Lower lobe of right lung (tissue), 2 donors: ENCODE data around the gene CCDC117. TPM values are rescaled to one million over a fixed set of nuclear protein-coding genes. Genes with fewer than 3 reads are reported as not detected.
"Not testable (repeated sequence)": the region's sequence is repeated elsewhere in the genome, so short reads cannot be mapped to it uniquely, and the experiment has no call there.

Source experiments
- ATAC-seq, 2 donors: fragments of 200-7000 bp; cut with Tn5 transposase; one replicate each; pipeline ENCODE4 v1.9.1; 2020 to 2022; ENCODE audit warnings: mild to moderate bottlenecking in 2 of 2, moderate library complexity in 2 of 2
- DNase-seq: peaks from one replicate; pipeline ENCODE4 v3.0.0-alpha.2; 2020
- H3K27ac ChIP-seq: fragments of 200-600 bp; one replicate; pipeline ENCODE4 v1.8.0; 2022
- H3K27me3 ChIP-seq: fragments of 200-600 bp; one replicate; pipeline ENCODE4 v1.8.0; 2022; ENCODE audit warnings: low read depth
- H3K36me3 ChIP-seq: fragments of 200-600 bp; one replicate; pipeline ENCODE4 v1.8.0; 2022; ENCODE audit warnings: mild to moderate bottlenecking
- H3K4me1 ChIP-seq: fragments of 200-600 bp; one replicate; pipeline ENCODE4 v1.8.0; 2022
- H3K4me3 ChIP-seq: fragments of 200-600 bp; one replicate; pipeline ENCODE4 v1.8.0; 2022; ENCODE audit warnings: mild to moderate bottlenecking
- H3K9me3 ChIP-seq: fragments of 200-600 bp; one replicate; pipeline ENCODE4 v1.8.0; 2022
- CTCF ChIP-seq: fragments of 200-600 bp; IDR thresholded peaks from one replicate; pipeline ENCODE4 v1.8.0; 2022; ENCODE audit warnings: antibody characterized with exemption, mild to moderate bottlenecking
- intact Hi-C: fragments of 100-400 bp; cut with DNase I; formaldehyde crosslinking; loops from one replicate; pipeline ENCODE4 v1.11.0; 2022
- total RNA-seq: library from RNA; stranded (reverse); fragmentation: NEBNext Ultra II Directional; extraction: Animal tissue kit (Norgen Biotek cat#: 25700); gene quantifications from one replicate; pipeline ENCODE4 v1.2.1, GENCODE V29; 2021
- donor health status: DM: no; HTN: yes; CAD: no; lungs with severe emphysema.

The CCDC117 gene
- total RNA-seq, 1 donor from 2014 or later: 21.4 TPM

- H3K9me3 ChIP-seq: no peaks in the 10 kb centered on the region
- no peak for DNase-seq
- no peak overlapping the region for H3K27ac ChIP-seq
- intact Hi-C loops: no loop called here
- no peaks in the 10 kb centered on the region for H3K27me3 ChIP-seq
- no peak for ATAC-seq
- H3K36me3 ChIP-seq: peaks cover 4% of the 10 kb centered on the region
- no peak for TF ChIP-seq CTCF
- peaks cover 6% of the 10 kb centered on the region for H3K4me1 ChIP-seq
- H3K4me3 ChIP-seq: no peak overlapping the region
These were observed 36.0 kb upstream of the CCDC117 start for GRCh38 chr22:28736301-28737155.

- Histone ChIP-seq H3K4me3 (no peak overlapping the region), H3K9me3 (no peaks in the 10 kb centered on the region), H3K36me3 (no peaks in the 10 kb centered on the region), H3K27ac (no peak overlapping the region), H3K4me1 (peaks cover 7% of the 10 kb centered on the region), H3K27me3 (no peaks in the 10 kb centered on the region)
- ATAC-seq: no peak
- no peak for TF ChIP-seq CTCF
- intact Hi-C loops: no loop called here
- DNase-seq: no peak
These were observed 34.8 kb upstream of the CCDC117 start for GRCh38 chr22:28737701-28738100.

GRCh38 chr22:28738876-28739275 lies 33.6 kb upstream of the CCDC117 start:
- intact Hi-C loops, H3K27me3 ChIP-seq, H3K27ac ChIP-seq, H3K4me3 ChIP-seq, ATAC-seq, H3K9me3 ChIP-seq, H3K36me3 ChIP-seq, DNase-seq: not testable (repeated sequence)
- H3K4me1 ChIP-seq: peaks cover 17% of the 10 kb centered on the region

GRCh38 chr22:28741200-28741784 lies 31.2 kb upstream of the CCDC117 start:
- Histone ChIP-seq H3K4me3 (peak overlapping the region; percentile 86), H3K36me3 (peaks cover 32% of the 10 kb centered on the region), H3K27ac (no peak overlapping the region), H3K27me3 (no peaks in the 10 kb centered on the region), H3K9me3 (no peaks in the 10 kb centered on the region), H3K4me1 (peaks cover 17% of the 10 kb centered on the region)
- intact Hi-C loops: no loop called here
- no peak for TF ChIP-seq CTCF
- DNase-seq: no peak
- no peak for ATAC-seq

GRCh38 chr22:28741785-28742561 lies 30.5 kb upstream of the CCDC117 start, which contains the start of the genes CHEK2 and HSCB:
TSS of gene CHEK2 (minus strand) at chr22:28741820. CDS start at chr22:28734721, 7,099 bp downstream.
TSS of gene HSCB (plus strand) at chr22:28742039. CDS start at chr22:28742096, 57 bp downstream.
- intact Hi-C loops: no loop called here
- TF ChIP-seq CTCF: no peak
- H3K36me3 ChIP-seq: peaks cover 39% of the 10 kb centered on the region
- no peaks in the 10 kb centered on the region for H3K9me3 ChIP-seq
- peaks cover 17% of the 10 kb centered on the region for H3K4me1 ChIP-seq
- DNase-seq: peak; percentile 98
- H3K27ac ChIP-seq: peak within 1 kb of the TSS; percentile 96
- peak; percentile 98 to 99 for ATAC-seq
- H3K4me3 ChIP-seq: peak within 1 kb of the TSS; percentile 86
- H3K27me3 ChIP-seq: no peaks in the 10 kb centered on the region
